K562 (cell line): Measurements from ENCODE around the gene TMEM60. TPM values are rescaled to one million over a fixed set of nuclear protein-coding genes. Genes with fewer than 3 reads are reported as not detected.

Experiments used
- ARID1B ChIP-seq: fragments of 450-650 bp; IDR thresholded peaks from 2 replicates; pipeline ENCODE4 v1.6.1; 2016; ENCODE audit warnings: antibody characterized with exemption, mild to moderate bottlenecking, inconsistent platforms
- ARID3A ChIP-seq: IDR thresholded peaks from 2 replicates; pipeline ENCODE4 v1.6.1; 2012; ENCODE audit warnings: low read depth, low read length, improper control_type of control experiment, borderline replicate concordance
- E2F5 ChIP-seq: sonication (generic); formaldehyde crosslinking; IDR thresholded peaks from 2 replicates; pipeline ENCODE4 v1.8.0; 2022; ENCODE audit warnings: mild to moderate bottlenecking, missing genetic modification reagents
- JUNB ChIP-seq: fragments of 450-650 bp; formaldehyde crosslinking; conservative IDR thresholded peaks from 2 replicates; pipeline ENCODE4 v1.4.0; 2020; ENCODE audit warnings: mild to moderate bottlenecking
- MAX ChIP-seq: sonication (generic); formaldehyde crosslinking; IDR thresholded peaks from 2 replicates; pipeline ENCODE4 v1.9.0; 2022; ENCODE audit warnings: mild to moderate bottlenecking, missing genetic modification reagents
- SPI1 ChIP-seq: IDR thresholded peaks from 2 replicates; pipeline ENCODE4 v1.6.1; 2011; ENCODE audit warnings: low read depth, low read length, control low read depth, borderline replicate concordance
- UBTF ChIP-seq, 2 experiments: IDR thresholded peaks; 2 replicates each; pipeline ENCODE4 v1.6.1; 2012; ENCODE audit warnings: improper control_type of control experiment in 2 of 2, low read depth in 2 of 2, low read length in 2 of 2, borderline replicate concordance in 1 of 2
- XRCC4 ChIP-seq: IDR thresholded peaks from one replicate; pipeline ENCODE4 v1.6.1; 2011; ENCODE audit not compliant: insufficient read depth, insufficient read length; ENCODE audit errors: extremely low read depth
- ZBTB33 ChIP-seq: sonication (generic); formaldehyde crosslinking; IDR thresholded peaks from 2 replicates; pipeline ENCODE4 v1.8.1; 2023; ENCODE audit warnings: mild to moderate bottlenecking, missing genetic modification reagents
- ZNF23 ChIP-seq: fragments of 250-450 bp; sonication (Bioruptor Pico); IDR thresholded peaks from 2 replicates; pipeline ENCODE4 v1.4.0; 2020; ENCODE audit warnings: mild to moderate bottlenecking
- ZNF609 ChIP-seq: sonication (generic); formaldehyde crosslinking; IDR thresholded peaks from 2 replicates; pipeline ENCODE4 v1.8.1; 2023; ENCODE audit warnings: missing genetic modification reagents, mild to moderate bottlenecking, borderline replicate concordance
- polyA plus RNA-seq, 8 experiments: library from polyadenylated mRNA; depleted of rRNA in 4 of 8; stranded (reverse) in 5 of 8; unstranded in 3 of 8; fragments of >200 nt; fragmentation: Nextera tagmentation in 2 of 8; fragmentation: Illumina TruSeq in 1 of 8; extraction: Ambion mirVana in 2 of 8; extraction: Trizol in 1 of 8; gene quantifications; 2 replicates each; pipeline versions ENCODE4 v1.2.1 to v1.2.3, GENCODE V29; 2011 to 2014; ENCODE audit warnings: inconsistent platforms in 1 of 8, missing spikeins in 1 of 8
- total RNA-seq, 7 experiments: library from RNA; depleted of rRNA in 6 of 7; stranded (reverse); fragments of >200 nt in 6 of 7; fragmentation: Illumina TruSeq in 2 of 7; extraction: Trizol in 2 of 7; gene quantifications; 2 replicates each; pipeline versions ENCODE4 v1.2.1 to v1.2.3, GENCODE V29; 2011 to 2021; ENCODE audit warnings: low replicate concordance in 1 of 7

Gene TMEM60
- total and polyA plus RNA-seq, 9 of the 15 experiments (the other 6 are each of a cell fraction or from before 2014, with no cell fraction given), result 12.5 to 140 (median 38.4) TPM

- peak in 1 of 2 experiments; percentile 54; a peak in 1 of 4 replicates for TF ChIP-seq UBTF (IDR thresholded peaks at IDR 0.05; ENCODE audit: borderline replicate concordance in 1 of 2, low read depth in 2 of 2, low read length in 2 of 2)
- 0 out of 2 replicates have a peak, but pooled peaks have one; percentile 84 for TF ChIP-seq E2F5 (CRISPR knock-in tag)
- 0 out of 2 replicates have a peak, but pooled peaks have one; percentile 12 for TF ChIP-seq ZNF23
- TF ChIP-seq ARID1B, result peak; percentile 15; the same call in 1 of the 2 replicates
- TF ChIP-seq ZNF609 (CRISPR knock-in tag), result peak; percentile 69; the same call in 1 of the 2 replicates
- no peak for TF ChIP-seq ARID3A
- TF ChIP-seq JUNB (CRISPR knock-in tag), result 0 out of 2 replicates have a peak, but pooled peaks have one; percentile 9
- 0 out of 2 replicates have a peak, but pooled peaks have one; percentile 0 for TF ChIP-seq SPI1
- no peak for TF ChIP-seq XRCC4
- peak; percentile 53; the same call in 1 of the 2 replicates for TF ChIP-seq MAX (CRISPR knock-in tag)
- peak; percentile 9; the same call in 1 of the 2 replicates for TF ChIP-seq ZBTB33 (CRISPR knock-in tag)
Measured at GRCh38 chr7:77797734-77798393, 370 bp downstream of the TMEM60 start (continued).
